PC-3 (cell line): ENCODE data around the gene TRABD2B.

Experiments used
- EZH2 ChIP-seq: fragments of 300-600 bp; sonication (generic); IDR thresholded peaks from one replicate; pipeline ENCODE4 v1.6.1; 2017; ENCODE audit warnings: antibody characterized with exemption, mild to moderate bottlenecking, low read length; ENCODE audit not compliant: unreplicated experiment
- TF ChIP-seq, protein P1 (sequence below): fragments of 300-600 bp; sonication (generic); conservative IDR thresholded peaks from 2 replicates; pipeline ENCODE4 v1.5.1; 2017; ENCODE audit warnings: antibody characterized with exemption, low read depth, mild to moderate bottlenecking, low read length

GRCh38 chr1:47997289-47998200, at the start of gene TRABD2B:
- TF ChIP-seq EZH2: no peak
- TF ChIP-seq, protein P1, sequence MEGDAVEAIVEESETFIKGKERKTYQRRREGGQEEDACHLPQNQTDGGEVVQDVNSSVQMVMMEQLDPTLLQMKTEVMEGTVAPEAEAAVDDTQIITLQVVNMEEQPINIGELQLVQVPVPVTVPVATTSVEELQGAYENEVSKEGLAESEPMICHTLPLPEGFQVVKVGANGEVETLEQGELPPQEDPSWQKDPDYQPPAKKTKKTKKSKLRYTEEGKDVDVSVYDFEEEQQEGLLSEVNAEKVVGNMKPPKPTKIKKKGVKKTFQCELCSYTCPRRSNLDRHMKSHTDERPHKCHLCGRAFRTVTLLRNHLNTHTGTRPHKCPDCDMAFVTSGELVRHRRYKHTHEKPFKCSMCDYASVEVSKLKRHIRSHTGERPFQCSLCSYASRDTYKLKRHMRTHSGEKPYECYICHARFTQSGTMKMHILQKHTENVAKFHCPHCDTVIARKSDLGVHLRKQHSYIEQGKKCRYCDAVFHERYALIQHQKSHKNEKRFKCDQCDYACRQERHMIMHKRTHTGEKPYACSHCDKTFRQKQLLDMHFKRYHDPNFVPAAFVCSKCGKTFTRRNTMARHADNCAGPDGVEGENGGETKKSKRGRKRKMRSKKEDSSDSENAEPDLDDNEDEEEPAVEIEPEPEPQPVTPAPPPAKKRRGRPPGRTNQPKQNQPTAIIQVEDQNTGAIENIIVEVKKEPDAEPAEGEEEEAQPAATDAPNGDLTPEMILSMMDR: peak; percentile 90
